ENCODE data around the gene IGSF21.
A peak's percentile ranks its signal among the peaks of the same experiment; 100 is the strongest.

The IGSF21 gene

GRCh38 chr1:18094096-18094495, 13.5 kb upstream of the IGSF21 start:
- no peak for FAIRE-seq

GRCh38 chr1:18097206-18097605, 10.4 kb upstream of the IGSF21 start:
- DNase-seq (ENCODE audit: low spot score) (no peak), FAIRE-seq (no peak)

More at GRCh38 chr1:18094096-18094495, 13.5 kb upstream of the IGSF21 start:
- no peak for DNase-seq (ENCODE audit: low spot score)

DNA sequence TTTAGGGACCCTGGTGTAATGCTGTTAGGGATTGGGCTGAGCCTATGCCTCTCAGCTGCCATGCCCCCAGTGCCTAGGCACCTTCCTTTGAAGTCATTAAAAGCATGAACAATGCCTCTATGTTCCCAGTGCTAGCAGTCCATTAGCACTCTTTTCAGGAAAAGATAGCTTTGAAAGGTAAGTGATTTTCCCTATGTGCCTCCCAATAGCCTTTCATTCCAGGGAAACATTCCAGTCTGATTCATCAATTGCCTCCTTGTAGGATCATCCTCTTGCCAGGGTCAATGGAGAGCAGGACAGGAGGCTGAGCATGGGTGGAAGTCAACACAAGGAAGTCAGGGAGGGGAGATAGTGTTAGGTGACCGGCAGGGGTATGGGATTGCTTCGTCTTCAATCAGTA, 8.6 kb upstream of the IGSF21 start:
- DNase-seq (ENCODE audit: low spot score) = no peak
- no peak for FAIRE-seq

DNA sequence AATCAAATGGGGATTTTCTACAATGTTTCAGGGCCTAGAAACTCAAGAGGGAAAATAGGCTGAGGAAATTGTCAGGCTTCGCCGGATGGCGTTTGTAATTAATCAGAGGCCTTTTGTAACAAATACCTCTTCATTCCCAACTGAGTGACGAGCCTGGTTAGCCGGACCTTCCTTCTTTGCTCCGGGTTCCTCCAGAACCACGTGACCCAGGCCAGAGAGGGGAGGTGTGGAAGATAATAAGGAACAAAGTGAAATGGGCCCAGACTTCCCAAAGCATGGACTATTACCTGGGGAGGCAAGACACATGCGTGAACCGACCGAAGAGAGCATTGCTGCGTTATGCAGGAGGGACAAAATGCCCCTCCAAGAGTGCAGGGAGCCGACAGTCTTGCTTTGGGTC, 7.5 kb upstream of the IGSF21 start:
- DNase-seq (ENCODE audit: low spot score) (no peak), FAIRE-seq (no peak)

GRCh38 chr1:18100491-18101063, 7.0 kb upstream of the IGSF21 start:
- FAIRE-seq (peak; percentile 60), DNase-seq (ENCODE audit: low spot score) (peak; percentile 29)

DNA sequence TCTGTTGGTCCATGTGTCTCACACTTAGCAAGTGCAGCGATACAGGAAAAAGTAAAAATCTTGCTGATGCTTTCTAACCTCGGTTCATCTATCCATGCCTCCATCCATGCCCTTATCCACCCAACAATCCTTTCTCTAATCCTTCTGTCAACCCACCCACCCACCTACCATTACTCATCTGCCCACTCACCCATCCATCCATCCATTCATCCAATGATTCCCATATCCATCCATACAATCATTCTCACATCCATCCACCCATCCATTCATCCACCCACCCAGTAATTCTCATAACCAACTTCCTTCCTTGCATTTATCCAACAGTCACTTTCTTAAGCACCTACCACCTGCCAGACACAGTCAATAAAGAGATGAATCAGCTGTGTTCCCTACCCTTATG, 6.1 kb upstream of the IGSF21 start:
- FAIRE-seq = no peak
- no peak for DNase-seq (ENCODE audit: low spot score)

DNA sequence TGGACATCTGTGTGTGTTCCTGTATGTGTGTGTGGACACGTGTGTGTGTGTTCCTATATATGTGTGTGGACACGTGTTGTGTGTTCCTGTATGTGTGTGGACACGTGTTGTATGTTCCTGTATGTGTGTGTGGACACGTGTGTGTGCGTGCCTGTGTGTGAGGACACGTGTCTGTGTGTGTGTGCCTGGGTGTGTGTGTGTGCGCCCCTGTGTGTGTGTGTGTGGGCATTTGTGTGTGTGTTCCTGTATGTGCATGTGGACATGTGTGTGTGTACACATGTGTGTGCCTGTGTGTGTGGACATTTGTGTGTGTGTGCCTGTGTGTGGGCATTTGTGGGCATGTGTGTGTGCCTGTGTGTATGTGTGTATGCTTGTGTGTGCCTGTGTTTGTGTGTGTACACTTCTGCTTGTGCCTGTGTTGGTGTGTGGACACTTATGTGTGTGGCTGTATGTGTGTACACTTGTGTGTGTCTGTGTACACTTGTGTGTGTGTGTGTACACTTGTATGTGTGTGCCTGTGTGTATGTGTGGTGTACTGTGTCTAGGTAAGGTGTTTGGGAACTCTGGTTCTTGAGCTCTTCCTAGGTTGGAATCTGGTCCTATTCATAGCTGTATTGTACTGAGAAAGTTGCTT, 3.7 kb upstream of the IGSF21 start:
- DNase-seq (ENCODE audit: low spot score) = no peak
- FAIRE-seq = no peak

GRCh38 chr1:18104546-18105100, 3.0 kb upstream of the IGSF21 start:
- DNase-seq (ENCODE audit: low spot score) = no peak
- no peak for FAIRE-seq

DNA sequence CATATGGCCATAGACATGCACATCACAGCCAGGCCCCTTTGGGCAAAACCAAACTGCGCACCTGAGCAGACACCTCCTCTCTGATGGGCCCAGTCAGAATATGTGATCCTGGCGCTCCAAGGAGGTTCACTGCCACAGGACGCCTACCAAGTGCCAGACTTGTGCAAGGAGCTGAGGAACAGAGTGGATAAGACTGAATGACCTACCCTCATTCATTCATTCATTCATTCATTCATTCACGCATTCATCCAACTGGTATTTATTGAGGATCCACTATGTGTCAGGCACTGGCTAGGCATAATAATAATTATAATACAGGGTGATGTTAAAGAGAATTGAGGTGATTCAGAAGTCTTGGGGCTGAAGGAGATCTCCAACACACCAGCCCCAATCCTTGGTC, 2.4 kb upstream of the IGSF21 start:
- FAIRE-seq = no peak
- no peak for DNase-seq (ENCODE audit: low spot score)

DNA sequence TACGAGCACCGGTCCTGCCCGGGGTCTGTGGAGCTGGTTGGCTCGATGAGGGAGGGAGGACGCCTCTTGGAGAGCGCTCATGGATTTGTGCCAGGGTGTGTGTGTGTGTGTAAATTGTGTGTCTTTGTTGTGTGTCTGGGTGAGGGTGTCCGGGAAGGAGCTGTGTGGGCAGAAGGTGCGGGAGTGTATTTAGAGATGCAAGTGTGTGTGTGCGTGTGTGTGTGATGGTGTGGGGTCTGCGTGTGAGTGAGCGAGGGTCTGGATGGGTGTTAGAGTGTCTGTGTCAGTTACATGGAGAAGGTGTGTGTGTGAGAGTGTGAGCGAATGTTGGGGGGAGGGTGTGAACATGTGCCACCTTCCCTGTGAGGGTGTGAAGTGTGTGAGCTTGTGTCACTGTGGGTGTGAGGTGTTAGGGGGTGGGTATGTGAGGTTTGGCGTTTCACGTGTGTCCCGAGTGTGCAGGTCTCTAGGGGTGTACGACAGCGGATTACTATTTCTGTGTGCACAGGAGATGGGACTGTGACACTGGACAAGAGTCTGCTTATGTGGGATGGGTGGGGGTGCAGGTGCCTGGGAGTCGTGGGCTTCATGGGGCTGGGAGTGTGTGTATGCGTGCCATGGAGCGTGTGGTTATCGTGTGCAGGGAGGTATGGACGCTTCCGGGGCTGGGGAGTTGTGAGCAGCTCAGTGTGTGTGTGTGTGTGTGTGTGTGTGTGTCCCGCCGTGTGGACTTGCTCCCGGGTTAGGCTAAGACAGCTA, 880 bp downstream of the IGSF21 start:
- FAIRE-seq (no peak), DNase-seq (ENCODE audit: low spot score) (no peak)

DNA sequence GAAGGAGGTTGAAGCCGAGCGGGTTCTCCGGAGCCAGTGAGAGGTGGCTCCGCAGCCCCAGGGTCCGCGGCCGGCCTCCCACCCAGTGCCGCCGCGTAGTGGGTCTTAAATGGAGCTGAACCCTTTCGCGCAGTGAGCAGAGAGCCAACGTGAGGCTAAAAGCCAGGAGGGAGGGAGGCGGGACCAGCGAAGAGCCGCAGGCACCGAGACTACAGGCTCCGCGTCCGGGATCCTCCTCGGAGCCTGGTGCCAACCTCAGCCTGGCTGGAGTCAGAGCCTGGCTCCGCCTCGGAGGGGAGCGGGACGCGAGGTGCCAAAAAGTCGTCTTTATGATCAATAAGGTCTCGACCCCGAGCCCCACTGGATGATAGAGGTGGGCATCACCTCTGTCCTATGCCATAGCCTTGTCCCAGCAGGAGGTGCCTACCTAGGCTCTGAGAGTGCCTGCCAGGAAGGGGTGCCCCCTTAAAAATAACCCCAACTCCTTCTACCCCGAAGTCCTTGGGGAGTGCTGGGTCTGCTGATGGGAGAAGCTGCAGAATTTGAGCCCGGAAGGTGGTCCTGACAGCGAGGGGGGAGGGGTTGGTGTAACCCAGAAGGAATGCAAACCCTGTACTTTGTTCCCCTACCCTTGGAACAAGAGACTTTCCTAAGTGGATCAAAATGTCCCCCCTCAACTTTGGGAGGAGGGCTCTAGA, 1.6 kb downstream of the IGSF21 start:
- no peak for DNase-seq (ENCODE audit: low spot score)

DNA sequence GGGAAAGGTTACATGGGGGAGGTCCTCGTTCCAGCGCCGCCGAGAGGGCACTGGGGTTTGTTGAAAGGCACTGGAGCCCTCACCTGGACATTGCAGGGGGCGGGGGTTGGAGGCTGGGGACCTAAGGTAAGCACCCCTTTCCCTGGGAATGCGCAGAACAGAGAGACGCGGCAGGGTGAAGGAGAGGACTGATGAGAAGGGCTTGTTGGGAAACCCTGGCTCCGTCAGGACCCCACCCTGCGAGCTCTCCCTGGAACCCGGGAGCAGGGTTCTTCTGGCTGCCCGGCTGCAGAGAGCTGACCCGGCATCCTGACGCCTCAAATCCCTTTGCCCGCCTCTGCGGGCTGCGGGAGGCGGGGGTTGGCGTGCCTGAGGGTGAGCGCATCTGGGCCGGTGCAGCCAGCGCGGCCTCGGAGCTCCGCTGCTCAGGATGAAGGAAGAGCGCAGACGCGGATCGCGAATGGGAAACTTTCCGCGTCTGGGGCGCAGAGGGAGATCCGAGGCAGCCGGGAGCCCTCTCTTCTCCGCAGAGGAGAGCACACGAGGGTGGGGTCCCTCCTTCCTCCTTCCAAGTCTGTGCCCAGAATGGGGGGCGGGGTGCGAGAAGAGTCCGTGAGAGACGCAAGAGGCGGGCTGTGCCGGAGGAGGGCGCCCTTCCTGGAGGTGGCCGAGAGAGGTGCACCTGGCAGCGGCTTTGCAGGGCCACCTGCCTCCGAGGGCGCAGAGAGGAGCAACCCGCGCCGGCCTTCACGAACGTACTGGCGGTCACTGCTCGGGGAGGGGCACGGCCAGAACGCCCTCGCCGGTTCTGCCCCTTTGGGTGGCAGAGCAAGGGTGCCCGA, 2.4 kb downstream of the IGSF21 start:
- DNase-seq (ENCODE audit: low spot score) = no peak
- no peak for FAIRE-seq

More for the DNA sequence above, 1.6 kb downstream of the IGSF21 start:
- no peak for FAIRE-seq

GRCh38 chr1:18110598-18110939, 3.0 kb downstream of the IGSF21 start:
- DNase-seq (ENCODE audit: low spot score) = no peak
- no peak for FAIRE-seq

DNA sequence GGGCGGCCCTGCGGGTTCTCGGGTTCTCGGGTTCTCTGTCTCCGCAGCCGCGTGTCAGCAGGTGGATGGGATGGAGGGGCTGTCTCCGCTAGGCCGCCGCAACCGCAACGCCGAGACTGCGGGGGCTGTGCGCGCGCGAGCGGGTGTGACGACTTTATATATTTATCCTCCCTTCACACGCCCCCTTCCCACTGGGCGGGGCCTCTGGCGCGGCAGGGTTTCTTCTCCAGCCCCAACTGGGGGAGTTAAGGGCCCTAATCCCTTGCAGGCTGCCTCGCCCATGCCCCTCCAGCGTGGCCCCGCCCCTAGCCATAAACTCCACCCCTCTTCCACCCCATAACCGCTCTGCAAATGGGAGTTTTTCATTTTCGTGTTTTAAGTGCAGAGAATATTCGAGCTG, 3.4 kb downstream of the IGSF21 start:
- no peak for FAIRE-seq

GRCh38 chr1:18111605-18112297, 4.2 kb downstream of the IGSF21 start:
- DNase-seq (ENCODE audit: low spot score) (no peak), FAIRE-seq (no peak)

More for the DNA sequence above, 3.4 kb downstream of the IGSF21 start:
- no peak for DNase-seq (ENCODE audit: low spot score)

DNA sequence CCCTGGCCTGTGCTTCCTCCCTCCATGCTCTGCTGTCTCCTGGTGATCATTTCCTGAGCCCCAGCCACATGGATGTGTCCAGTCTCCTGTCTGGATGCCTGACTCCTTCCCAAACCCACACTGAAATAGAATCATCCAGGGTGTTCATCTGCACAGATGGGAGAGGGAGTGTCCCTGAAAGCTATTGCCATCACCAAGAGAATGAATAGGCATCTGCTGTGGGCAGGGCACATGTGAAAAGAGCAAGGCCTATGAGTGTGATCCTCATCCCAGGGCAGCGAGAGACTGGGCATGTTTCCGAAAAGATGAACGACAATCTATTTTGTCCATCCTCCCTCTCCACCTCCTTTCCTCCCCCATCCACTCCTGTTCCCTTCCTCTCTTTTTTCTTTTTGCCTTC, 5.0 kb downstream of the IGSF21 start:
- FAIRE-seq (no peak), DNase-seq (ENCODE audit: low spot score) (no peak)

GRCh38 chr1:18114726-18115410, 7.3 kb downstream of the IGSF21 start:
- FAIRE-seq = no peak

DNA sequence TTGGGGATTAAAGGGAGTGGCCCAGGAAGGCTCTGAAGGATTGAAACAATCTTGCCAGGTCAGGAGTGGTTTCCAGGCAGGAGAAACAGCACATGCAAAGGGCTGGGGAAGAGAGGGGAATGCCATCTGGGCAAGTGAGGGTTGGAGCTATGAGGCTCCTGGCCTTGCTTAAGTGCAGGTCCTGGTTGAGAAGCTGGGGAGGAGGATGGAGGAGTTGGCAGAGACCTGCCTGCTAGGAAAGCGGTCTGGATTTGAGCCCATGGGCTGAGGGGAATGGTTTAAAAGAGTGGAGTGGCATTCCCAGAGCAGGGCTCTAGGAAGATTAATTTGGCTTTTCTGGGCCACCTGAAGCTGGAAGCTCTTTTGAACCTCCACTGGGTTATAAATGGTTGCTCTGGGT, 9.2 kb downstream of the IGSF21 start:
- FAIRE-seq = no peak

More at GRCh38 chr1:18114726-18115410, 7.3 kb downstream of the IGSF21 start:
- DNase-seq (ENCODE audit: low spot score) = no peak

GRCh38 chr1:18118078-18118477, 10.5 kb downstream of the IGSF21 start:
- FAIRE-seq (no peak), DNase-seq (ENCODE audit: low spot score) (no peak)

More for the DNA sequence above, 9.2 kb downstream of the IGSF21 start:
- DNase-seq (ENCODE audit: low spot score) = no peak

DNA sequence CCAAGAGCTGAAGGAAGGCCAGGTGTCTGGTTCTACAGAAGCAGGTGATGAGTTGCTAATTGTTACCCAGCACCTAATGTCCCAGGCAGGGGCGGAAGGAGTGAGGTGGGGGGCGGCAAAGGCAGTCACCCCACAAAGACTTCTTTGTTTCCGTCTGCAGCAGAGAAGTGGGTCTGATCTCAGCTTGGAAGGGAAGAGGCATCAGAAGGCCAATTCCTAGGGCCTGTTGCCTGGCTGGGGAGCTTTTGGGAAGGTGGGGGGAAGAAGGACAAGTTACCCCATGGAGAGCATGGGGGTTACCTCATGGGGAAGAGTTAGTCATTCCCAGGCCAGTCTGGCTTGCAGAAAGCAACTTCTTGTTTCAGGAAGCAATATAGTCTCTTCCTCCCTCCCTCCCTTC, 10.9 kb downstream of the IGSF21 start:
- DNase-seq (ENCODE audit: low spot score) (no peak), FAIRE-seq (no peak)

All from RCC 7860 (cell line).